ENCODE results near the gene MYPN.

MYPN gene

DNA sequence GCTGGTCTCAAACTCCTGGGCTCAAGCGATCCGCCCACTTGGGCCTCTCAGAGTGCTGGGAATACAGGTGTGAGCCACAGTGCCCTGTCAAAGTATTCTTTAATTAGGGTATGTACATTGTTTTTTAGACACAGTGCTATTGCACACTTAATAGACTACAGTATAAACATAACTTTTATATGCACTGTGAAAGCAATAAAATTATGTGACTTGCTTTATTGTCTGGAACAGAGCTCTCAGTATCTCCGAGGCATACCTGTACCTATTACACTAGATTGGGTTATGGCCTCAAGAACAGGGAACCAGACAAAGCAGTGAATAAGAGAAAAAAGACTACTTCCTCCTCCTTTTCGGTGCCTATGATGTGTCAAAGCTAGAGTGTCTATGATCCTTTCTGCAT, 109.5 kb downstream of the MYPN start:
- no peak overlapping the region for H3K27ac ChIP-seq (ENCODE audit: low read length)

DNA sequence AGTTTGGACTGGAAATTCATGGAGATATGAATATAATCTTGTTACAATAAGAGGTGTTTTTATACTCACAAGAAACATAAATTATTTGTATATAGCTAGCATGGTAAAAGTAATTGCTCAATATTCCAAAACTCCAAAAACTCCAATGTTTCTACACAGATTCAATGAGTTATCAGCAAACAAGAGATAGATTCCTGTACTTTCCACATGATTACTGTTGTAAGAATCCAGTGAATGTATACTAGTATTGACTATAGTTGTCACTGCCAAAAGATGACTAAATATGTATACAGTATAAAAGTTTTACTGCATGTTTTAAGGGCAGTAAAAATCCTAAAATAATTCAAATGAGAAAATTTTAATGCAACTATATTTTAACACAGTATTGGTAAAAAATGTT, 111.9 kb downstream of the MYPN start:
- no peaks in the 10 kb centered on the region for H3K9me3 ChIP-seq (ENCODE audit: control insufficient read depth, low read depth, low read length)
- no peak overlapping the region for H3K4me3 ChIP-seq (ENCODE audit: low read length)
- H3K27ac ChIP-seq (ENCODE audit: low read length), result no peak overlapping the region
- H3K36me3 ChIP-seq (ENCODE audit: control insufficient read depth, low read depth, low read length), result no peaks in the 10 kb centered on the region
- no peaks in the 10 kb centered on the region for H3K27me3 ChIP-seq (ENCODE audit: control insufficient read depth, insufficient read depth, low read length)
- no peak overlapping the region for H3K9ac ChIP-seq (ENCODE audit: low read length)
- H3K4me1 ChIP-seq (ENCODE audit: control insufficient read depth, low read depth, low read length), result no peaks in the 10 kb centered on the region

More for the DNA sequence above, 109.5 kb downstream of the MYPN start:
- H3K27me3 ChIP-seq (ENCODE audit: control insufficient read depth, insufficient read depth, low read length), result no peaks in the 10 kb centered on the region
- H3K4me1 ChIP-seq (ENCODE audit: control insufficient read depth, low read depth, low read length), result no peaks in the 10 kb centered on the region
- no peaks in the 10 kb centered on the region for H3K9me3 ChIP-seq (ENCODE audit: control insufficient read depth, low read depth, low read length)
- no peak overlapping the region for H3K4me3 ChIP-seq (ENCODE audit: low read length)
- no peak overlapping the region for H3K9ac ChIP-seq (ENCODE audit: low read length)
- no peaks in the 10 kb centered on the region for H3K36me3 ChIP-seq (ENCODE audit: control insufficient read depth, low read depth, low read length)

DNA sequence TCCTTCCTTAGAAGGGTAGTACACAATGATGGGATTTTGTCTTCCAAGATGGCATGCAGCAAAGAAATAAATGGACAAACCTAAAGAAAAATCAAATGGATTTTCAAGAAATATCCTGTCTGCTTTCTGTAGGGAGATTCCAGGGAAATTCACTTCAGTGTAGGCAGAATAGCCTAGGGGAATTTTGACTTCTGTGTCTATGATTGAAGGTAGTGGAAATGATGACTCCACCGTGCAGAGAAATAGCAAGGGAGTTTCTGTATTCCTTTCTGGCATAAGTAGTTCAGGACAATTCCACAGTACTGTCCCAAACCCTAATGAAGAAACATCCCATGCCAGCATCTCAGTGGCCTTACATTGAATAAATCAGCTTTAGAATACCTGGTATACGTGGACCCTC, 113.1 kb downstream of the MYPN start:
- Histone ChIP-seq H3K27me3 (ENCODE audit: control insufficient read depth, insufficient read depth, low read length) (no peaks in the 10 kb centered on the region), H3K4me1 (ENCODE audit: control insufficient read depth, low read depth, low read length) (no peaks in the 10 kb centered on the region), H3K4me3 (ENCODE audit: low read length) (no peak overlapping the region), H3K9ac (ENCODE audit: low read length) (no peak overlapping the region), H3K9me3 (ENCODE audit: control insufficient read depth, low read depth, low read length) (no peaks in the 10 kb centered on the region), H3K36me3 (ENCODE audit: control insufficient read depth, low read depth, low read length) (no peaks in the 10 kb centered on the region), H3K27ac (ENCODE audit: low read length) (no peak overlapping the region)

DNA sequence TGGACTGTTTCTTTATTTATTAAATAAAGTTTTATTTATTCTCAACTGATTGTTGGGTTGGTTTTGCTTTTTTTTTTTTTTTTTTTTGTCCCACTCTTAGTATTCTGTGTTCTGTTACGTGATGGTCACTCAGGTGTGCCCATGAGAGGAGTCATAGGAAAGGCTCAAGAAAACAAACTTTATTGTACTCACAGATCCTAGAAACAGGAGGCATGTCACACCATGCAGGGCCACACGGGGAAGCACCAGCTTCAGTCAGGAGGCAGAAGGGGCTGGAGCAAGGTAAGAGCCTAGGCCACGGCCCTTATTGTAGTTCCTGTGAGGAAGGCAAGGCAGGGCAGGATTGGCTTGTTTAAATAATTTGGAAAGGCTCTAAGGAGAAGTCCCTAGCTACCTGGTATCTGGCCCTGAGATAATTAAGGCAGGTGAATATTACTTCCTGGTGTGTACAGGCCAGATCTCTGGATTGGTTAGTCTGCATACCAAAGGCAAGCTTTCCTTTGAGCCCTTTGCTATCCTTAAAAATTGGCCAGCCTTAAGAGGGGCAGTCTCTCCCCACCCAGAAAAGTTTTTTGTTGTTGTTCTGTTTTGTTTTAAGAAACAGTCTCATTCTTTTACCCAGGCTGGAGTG, 114.4 kb downstream of the MYPN start:
- Histone ChIP-seq H3K9me3 (ENCODE audit: control insufficient read depth, low read depth, low read length) (no peaks in the 10 kb centered on the region), H3K4me3 (ENCODE audit: low read length) (no peak overlapping the region), H3K36me3 (ENCODE audit: control insufficient read depth, low read depth, low read length) (no peaks in the 10 kb centered on the region), H3K27ac (ENCODE audit: low read length) (no peak overlapping the region), H3K9ac (ENCODE audit: low read length) (no peak overlapping the region), H3K27me3 (ENCODE audit: control insufficient read depth, insufficient read depth, low read length) (no peaks in the 10 kb centered on the region), H3K4me1 (ENCODE audit: control insufficient read depth, low read depth, low read length) (no peaks in the 10 kb centered on the region)

DNA sequence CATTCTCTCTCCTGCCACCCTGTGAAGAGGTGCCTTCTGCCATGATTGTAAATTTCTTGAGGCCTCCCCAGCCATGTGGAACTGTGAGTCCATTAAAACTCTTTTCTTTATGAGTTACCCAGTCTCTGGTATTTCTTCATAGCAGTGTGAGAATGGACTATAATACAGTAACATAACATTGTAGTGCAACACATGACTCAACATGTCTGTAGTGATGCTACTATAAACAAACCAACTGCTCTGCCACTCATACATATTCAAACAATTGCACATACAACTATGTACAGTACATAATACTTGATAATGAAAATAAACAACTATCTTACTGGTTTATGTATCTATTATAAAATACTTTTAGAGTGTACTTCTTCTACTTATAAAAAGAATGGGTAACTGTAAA, 115.5 kb downstream of the MYPN start:
- Histone ChIP-seq H3K36me3 (ENCODE audit: control insufficient read depth, low read depth, low read length) (no peaks in the 10 kb centered on the region), H3K9me3 (ENCODE audit: control insufficient read depth, low read depth, low read length) (no peaks in the 10 kb centered on the region), H3K4me1 (ENCODE audit: control insufficient read depth, low read depth, low read length) (no peaks in the 10 kb centered on the region), H3K9ac (ENCODE audit: low read length) (no peak overlapping the region), H3K27ac (ENCODE audit: low read length) (no peak overlapping the region), H3K4me3 (ENCODE audit: low read length) (no peak overlapping the region), H3K27me3 (ENCODE audit: control insufficient read depth, insufficient read depth, low read length) (peaks cover 3% of the 10 kb centered on the region)

DNA sequence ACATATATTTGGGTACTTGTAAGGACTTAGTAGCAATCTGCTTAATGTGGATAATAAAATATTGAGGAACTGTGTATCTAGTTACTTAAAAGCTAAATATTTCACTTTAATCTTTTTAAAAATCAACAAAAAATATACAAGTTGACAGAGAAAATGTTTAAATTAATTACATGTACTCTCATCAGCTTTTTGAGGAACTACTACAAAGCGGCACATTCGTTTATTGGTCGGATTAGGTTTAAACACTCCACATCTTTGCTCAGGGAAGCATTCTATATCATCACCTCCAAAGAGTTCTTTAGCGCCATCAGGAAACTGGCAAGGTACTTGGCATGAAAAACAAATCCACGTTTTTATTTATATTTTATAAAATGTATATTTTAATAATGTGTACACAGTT, 121.0 kb downstream of the MYPN start:
- Histone ChIP-seq H3K9me3 (ENCODE audit: control insufficient read depth, low read depth, low read length) (no peaks in the 10 kb centered on the region), H3K9ac (ENCODE audit: low read length) (no peak overlapping the region), H3K36me3 (ENCODE audit: control insufficient read depth, low read depth, low read length) (no peaks in the 10 kb centered on the region), H3K4me3 (ENCODE audit: low read length) (peak overlapping the region; percentile 73), H3K27ac (ENCODE audit: low read length) (no peak overlapping the region), H3K4me1 (ENCODE audit: control insufficient read depth, low read depth, low read length) (peaks cover 7% of the 10 kb centered on the region), H3K27me3 (ENCODE audit: control insufficient read depth, insufficient read depth, low read length) (peaks cover 43% of the 10 kb centered on the region)

DNA sequence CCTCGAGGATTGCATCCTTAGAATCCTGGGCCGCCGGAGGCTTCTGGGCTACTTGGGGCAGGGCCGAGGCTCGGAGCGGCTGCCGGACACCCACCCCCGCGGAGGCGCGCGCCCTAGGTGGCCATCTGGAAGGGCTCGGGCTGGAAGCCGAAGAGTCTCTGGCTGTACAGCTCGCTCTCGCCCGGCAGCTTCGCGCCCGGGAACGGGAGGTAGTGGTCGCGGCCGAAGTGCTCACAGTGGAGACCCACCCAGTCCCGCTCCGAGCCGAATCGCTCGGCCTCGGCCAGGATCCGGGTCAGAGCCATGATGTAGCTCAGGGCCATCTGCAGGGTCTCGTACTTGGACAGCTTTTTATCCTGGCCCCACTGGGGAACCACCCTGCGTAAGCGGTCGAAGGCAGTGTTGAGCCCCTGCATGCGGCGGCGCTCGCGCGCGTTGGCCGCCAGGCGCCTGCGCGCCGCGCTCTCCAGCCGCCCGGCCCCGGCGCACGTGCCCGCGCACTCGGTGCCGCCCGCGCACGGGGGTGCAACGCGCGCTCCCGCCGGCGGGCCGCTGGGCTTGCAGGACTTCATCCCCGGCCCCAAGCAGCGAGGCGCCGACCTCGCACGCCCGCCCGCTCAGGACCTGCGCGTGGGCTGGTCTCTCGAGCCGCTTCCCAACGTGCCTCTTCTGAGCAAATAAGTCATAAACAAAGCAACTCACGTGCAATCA, 122.0 kb downstream of the MYPN start:
- Histone ChIP-seq H3K9ac (ENCODE audit: low read length) (peak overlapping the region; percentile 51), H3K27ac (ENCODE audit: low read length) (no peak overlapping the region)

DNA sequence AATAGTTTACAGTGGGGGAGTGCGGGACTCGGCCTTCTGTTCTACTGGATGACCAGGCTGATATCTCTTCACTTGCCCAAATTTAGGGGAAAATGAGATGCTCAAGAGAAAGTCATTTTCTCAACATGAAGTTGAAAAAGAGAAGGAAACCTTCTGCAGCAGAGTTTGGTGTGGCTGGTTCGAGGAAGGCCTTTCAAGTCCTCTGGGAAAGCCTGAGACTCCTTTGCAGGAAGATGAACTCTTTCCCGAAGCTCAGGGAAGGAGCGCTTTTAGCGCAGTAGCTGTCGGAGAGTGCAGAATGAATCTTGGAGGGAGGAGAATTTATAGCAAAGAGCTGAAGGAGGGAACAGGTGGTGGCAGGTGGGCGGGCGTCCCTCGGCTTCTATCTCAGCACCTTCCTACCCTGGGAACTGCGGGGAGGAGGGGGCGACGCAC, 122.5 kb downstream of the MYPN start, which contains the start of gene ATOH7:
TSS of gene ATOH7 (minus strand) at position 297 of the 435 bp plus-strand sequence. CDS start 436 bp downstream, outside the sequence.
- H3K9me3 ChIP-seq (ENCODE audit: control insufficient read depth, low read depth, low read length), result no peaks in the 10 kb centered on the region
- peaks cover 7% of the 10 kb centered on the region for H3K4me1 ChIP-seq (ENCODE audit: control insufficient read depth, low read depth, low read length)
- peaks cover 43% of the 10 kb centered on the region for H3K27me3 ChIP-seq (ENCODE audit: control insufficient read depth, insufficient read depth, low read length)
- peak within 1 kb of the TSS; percentile 73 for H3K4me3 ChIP-seq (ENCODE audit: low read length)
- peak within 1 kb of the TSS; percentile 51 for H3K9ac ChIP-seq (ENCODE audit: low read length)
- H3K36me3 ChIP-seq (ENCODE audit: control insufficient read depth, low read depth, low read length), result no peaks in the 10 kb centered on the region
- no peak within 1 kb of the TSS for H3K27ac ChIP-seq (ENCODE audit: low read length)

More for the DNA sequence above, 122.0 kb downstream of the MYPN start:
- no peaks in the 10 kb centered on the region for H3K9me3 ChIP-seq (ENCODE audit: control insufficient read depth, low read depth, low read length)
- peak overlapping the region; percentile 73 for H3K4me3 ChIP-seq (ENCODE audit: low read length)
- H3K36me3 ChIP-seq (ENCODE audit: control insufficient read depth, low read depth, low read length), result no peaks in the 10 kb centered on the region
- peaks cover 7% of the 10 kb centered on the region for H3K4me1 ChIP-seq (ENCODE audit: control insufficient read depth, low read depth, low read length)
- peaks cover 43% of the 10 kb centered on the region for H3K27me3 ChIP-seq (ENCODE audit: control insufficient read depth, insufficient read depth, low read length)

DNA sequence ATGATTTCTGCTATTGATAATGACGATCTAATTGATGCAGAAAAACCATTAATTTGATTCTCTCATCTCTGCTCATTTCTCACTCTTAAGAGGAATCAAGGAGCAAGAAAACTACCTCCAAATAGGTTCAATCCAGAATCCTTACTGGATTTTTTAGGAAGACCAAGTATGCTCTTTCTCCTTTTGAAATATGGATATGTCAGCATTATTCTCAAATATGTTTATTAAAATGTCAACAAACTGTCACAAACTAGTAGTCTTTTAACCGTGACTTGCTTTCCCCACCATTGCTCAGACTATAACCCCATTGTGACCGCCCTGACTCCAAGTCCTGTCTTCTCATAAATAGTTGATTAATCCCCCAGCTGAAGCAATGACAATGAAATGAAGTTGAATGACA, 123.8 kb downstream of the MYPN start:
- Histone ChIP-seq H3K4me1 (ENCODE audit: control insufficient read depth, low read depth, low read length) (peaks cover 7% of the 10 kb centered on the region), H3K9ac (ENCODE audit: low read length) (no peak overlapping the region), H3K9me3 (ENCODE audit: control insufficient read depth, low read depth, low read length) (no peaks in the 10 kb centered on the region), H3K27ac (ENCODE audit: low read length) (no peak overlapping the region), H3K27me3 (ENCODE audit: control insufficient read depth, insufficient read depth, low read length) (peaks cover 43% of the 10 kb centered on the region), H3K36me3 (ENCODE audit: control insufficient read depth, low read depth, low read length) (no peaks in the 10 kb centered on the region), H3K4me3 (ENCODE audit: low read length) (no peak overlapping the region)

DNA sequence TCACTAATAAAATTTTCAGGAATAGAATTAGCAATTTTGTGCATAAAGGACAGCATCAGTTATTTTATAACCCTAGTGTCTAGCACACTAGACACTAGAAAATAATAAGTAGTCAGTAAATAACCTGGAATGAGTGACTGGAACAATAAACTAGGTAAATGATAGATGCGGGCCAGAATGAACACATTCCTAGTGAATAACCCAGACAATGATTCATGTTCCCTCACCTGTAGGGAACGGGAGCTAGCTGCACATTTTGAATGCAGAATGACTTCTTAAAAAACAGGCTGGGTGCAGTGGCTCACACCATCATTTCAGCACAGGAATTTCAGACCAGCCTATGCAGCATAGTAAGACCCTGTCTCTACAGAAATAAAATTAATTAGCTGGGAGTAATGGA, 125.8 kb downstream of the MYPN start:
- H3K4me3 ChIP-seq (ENCODE audit: low read length), result no peak overlapping the region
- H3K9me3 ChIP-seq (ENCODE audit: control insufficient read depth, low read depth, low read length), result no peaks in the 10 kb centered on the region
- no peaks in the 10 kb centered on the region for H3K36me3 ChIP-seq (ENCODE audit: control insufficient read depth, low read depth, low read length)
- no peak overlapping the region for H3K9ac ChIP-seq (ENCODE audit: low read length)
- no peak overlapping the region for H3K27ac ChIP-seq (ENCODE audit: low read length)
- H3K4me1 ChIP-seq (ENCODE audit: control insufficient read depth, low read depth, low read length), result peaks cover 7% of the 10 kb centered on the region
- peaks cover 37% of the 10 kb centered on the region for H3K27me3 ChIP-seq (ENCODE audit: control insufficient read depth, insufficient read depth, low read length)

DNA sequence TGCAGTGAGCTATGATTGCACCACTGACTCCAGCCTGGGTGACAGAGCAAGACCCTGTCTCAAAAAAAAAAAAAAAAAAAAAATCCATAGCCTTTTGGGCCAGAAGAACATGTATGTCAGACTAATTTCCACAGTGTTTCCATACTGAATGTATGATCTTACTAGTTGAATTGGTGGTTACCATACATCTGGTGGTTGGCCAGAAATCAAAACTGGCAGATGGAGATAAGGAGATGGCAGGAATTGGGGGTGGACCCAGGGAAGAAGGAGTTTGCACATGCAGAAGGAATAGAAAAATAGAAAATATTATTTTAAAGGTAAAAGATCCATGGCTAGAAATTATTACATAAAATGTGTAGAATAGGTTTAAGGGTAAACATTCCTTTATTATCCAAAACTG, 126.3 kb downstream of the MYPN start:
- Histone ChIP-seq H3K27me3 (ENCODE audit: control insufficient read depth, insufficient read depth, low read length) (peaks cover 32% of the 10 kb centered on the region), H3K9ac (ENCODE audit: low read length) (no peak overlapping the region), H3K4me1 (ENCODE audit: control insufficient read depth, low read depth, low read length) (peaks cover 7% of the 10 kb centered on the region), H3K4me3 (ENCODE audit: low read length) (no peak overlapping the region), H3K36me3 (ENCODE audit: control insufficient read depth, low read depth, low read length) (no peaks in the 10 kb centered on the region), H3K9me3 (ENCODE audit: control insufficient read depth, low read depth, low read length) (no peaks in the 10 kb centered on the region), H3K27ac (ENCODE audit: low read length) (no peak overlapping the region)

DNA sequence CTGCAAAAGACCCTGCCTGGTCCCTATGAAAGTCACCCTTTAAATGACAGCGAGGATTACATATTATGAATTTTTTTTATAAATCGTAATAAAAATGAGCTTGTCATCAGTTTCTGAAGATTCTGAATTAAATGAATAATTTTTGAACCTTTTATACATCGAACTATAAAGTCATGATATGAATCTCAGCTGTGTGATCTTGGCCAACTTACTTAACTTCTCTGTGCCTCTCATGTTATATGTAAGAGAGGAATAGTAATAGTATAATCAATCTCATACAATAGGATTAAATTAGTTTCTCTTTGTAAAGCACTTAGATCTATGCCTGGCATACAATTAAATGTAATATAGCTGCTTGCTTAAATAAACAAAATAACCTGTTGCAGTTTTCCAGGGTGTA, 127.9 kb downstream of the MYPN start:
- peaks cover 21% of the 10 kb centered on the region for H3K27me3 ChIP-seq (ENCODE audit: control insufficient read depth, insufficient read depth, low read length)
- no peaks in the 10 kb centered on the region for H3K9me3 ChIP-seq (ENCODE audit: control insufficient read depth, low read depth, low read length)
- peaks cover 1% of the 10 kb centered on the region for H3K4me1 ChIP-seq (ENCODE audit: control insufficient read depth, low read depth, low read length)
- no peaks in the 10 kb centered on the region for H3K36me3 ChIP-seq (ENCODE audit: control insufficient read depth, low read depth, low read length)
- H3K9ac ChIP-seq (ENCODE audit: low read length), result no peak overlapping the region
- no peak overlapping the region for H3K4me3 ChIP-seq (ENCODE audit: low read length)
- H3K27ac ChIP-seq (ENCODE audit: low read length), result no peak overlapping the region
